GM12801 (cell line): Measurements from ENCODE around the gene TMBIM4.

Source experiments
- TF ChIP-seq, protein P1 (sequence below): IDR thresholded peaks from one replicate; pipeline ENCODE4 v1.5.1; 2011; ENCODE audit warnings: control low read depth; ENCODE audit not compliant: insufficient read length; ENCODE audit errors: extremely low read depth

Gene TMBIM4

DNA sequence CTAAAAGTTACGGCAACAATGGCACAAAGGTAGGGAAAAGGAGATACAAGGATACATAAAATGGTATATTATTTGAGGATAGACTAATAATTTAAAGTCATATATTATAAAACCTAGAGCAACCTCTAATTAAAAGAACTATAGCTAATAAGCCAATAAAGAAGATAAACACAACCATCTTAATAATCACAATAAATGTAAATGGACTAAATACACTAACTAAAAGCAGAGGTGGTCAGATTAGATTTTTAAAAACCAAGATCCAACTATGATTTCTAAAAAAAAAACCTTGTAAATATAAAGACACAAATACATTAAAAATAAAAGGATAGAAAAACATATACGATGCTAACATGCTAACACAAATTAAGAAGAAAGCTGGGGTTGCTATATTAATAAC is 28.5 kb downstream of the TMBIM4 start:
- TF ChIP-seq, protein P1, sequence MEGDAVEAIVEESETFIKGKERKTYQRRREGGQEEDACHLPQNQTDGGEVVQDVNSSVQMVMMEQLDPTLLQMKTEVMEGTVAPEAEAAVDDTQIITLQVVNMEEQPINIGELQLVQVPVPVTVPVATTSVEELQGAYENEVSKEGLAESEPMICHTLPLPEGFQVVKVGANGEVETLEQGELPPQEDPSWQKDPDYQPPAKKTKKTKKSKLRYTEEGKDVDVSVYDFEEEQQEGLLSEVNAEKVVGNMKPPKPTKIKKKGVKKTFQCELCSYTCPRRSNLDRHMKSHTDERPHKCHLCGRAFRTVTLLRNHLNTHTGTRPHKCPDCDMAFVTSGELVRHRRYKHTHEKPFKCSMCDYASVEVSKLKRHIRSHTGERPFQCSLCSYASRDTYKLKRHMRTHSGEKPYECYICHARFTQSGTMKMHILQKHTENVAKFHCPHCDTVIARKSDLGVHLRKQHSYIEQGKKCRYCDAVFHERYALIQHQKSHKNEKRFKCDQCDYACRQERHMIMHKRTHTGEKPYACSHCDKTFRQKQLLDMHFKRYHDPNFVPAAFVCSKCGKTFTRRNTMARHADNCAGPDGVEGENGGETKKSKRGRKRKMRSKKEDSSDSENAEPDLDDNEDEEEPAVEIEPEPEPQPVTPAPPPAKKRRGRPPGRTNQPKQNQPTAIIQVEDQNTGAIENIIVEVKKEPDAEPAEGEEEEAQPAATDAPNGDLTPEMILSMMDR = no peak

DNA sequence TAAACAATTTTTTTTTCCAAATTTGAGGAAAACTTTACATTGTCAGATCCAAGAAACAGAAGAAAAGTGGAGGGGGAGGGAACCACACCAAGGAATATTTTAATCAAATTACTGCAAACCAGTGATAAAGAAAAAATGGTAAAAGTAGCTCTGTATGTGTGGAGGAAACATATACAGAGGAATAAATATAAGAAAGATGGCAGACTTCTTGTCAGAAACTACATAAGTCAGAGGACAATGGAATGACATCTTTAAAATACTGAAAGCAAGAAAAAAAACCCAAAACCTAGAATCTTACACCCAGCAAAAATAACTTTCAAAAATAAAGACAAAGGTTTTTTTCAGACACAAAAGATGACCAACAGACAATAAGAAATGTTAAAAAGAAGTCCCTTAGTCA is 29.1 kb downstream of the TMBIM4 start:
- TF ChIP-seq, protein P1 = no peak

DNA sequence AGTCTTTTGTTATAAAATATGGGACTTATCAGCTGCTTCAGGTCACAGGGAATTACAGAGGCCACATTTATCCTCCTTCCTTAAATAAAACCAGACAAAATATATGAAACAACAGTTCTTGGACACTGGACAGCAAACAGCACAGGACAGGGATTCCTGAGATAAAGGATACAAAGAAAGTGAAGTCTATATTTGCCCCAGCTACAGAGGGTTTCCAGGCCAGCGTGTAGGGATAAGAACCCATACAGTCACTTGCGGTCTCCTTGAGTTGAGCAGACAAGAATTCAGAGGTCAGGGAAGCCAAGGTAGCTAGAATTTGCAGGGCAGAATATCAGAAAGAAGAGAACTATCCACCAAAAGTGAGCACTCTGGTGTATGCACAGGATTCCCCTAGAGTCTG is 30.5 kb downstream of the TMBIM4 start:
- TF ChIP-seq, protein P1 = no peak

DNA sequence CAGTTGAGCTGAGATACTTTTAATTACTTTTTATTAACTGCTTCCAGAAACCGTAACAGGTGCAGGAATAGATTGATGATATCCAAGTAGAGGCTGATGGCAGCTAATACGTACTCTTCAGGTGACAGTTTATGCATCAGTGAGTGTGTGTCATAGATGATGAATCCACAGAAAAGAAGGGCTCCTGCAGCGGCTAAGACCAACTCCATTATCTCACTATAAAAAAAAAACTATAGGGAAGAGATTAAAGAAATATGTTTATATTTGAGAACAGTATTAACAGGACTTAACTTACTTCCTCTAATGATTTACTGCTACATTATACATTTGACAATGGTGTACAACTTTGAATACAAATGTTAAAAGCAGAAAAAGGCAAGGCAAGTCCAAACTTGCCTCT is 31.9 kb downstream of the TMBIM4 start:
- TF ChIP-seq, protein P1 = no peak

DNA sequence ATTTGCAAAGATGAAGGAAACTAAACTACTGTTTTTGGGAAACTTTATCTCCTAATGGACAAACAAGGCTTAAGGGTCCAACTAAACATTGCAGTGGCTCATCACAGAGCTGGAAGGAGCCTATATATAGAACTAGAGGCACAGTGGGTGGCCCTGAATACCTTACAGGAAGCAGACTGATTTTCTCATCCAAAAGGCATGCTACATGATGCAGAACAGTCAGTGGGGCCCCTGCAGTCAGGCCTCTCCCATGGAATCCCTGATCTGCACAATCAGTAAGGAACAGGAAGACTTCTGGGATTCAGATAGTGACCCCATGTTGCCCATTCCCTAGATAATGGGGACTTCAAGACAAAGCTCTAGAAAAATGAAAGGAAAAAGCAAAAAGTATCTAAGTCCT is 37.4 kb downstream of the TMBIM4 start:
- TF ChIP-seq, protein P1 = no peak

DNA sequence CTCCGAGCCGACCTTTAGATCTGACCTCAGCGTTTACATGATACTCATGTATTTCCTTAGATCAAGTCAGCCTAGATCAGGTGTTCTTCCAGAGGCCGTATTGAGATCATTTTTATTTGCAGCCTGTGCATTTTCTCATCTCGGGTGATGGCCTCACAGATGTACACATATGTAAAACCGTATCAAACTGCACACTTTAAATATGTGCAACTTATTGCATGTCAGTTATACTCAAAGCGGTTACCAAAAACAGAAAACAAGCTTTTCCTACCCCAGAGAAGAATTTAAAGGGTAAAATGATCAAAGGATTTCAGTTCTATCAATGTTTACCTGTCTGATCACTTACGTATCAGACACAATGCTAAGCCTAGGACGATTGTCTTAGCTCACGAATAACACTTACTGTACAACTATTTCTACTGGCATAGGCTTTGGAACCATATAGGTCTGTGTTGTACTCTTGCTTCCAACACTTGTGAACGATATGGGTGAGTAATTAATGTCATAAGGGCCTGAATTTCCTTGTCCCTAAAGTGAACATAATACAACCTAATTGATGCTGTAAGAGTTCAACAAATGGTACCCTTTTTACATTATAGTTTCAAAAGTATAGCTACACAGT is 38.6 kb downstream of the TMBIM4 start:
- TF ChIP-seq, protein P1 = no peak

DNA sequence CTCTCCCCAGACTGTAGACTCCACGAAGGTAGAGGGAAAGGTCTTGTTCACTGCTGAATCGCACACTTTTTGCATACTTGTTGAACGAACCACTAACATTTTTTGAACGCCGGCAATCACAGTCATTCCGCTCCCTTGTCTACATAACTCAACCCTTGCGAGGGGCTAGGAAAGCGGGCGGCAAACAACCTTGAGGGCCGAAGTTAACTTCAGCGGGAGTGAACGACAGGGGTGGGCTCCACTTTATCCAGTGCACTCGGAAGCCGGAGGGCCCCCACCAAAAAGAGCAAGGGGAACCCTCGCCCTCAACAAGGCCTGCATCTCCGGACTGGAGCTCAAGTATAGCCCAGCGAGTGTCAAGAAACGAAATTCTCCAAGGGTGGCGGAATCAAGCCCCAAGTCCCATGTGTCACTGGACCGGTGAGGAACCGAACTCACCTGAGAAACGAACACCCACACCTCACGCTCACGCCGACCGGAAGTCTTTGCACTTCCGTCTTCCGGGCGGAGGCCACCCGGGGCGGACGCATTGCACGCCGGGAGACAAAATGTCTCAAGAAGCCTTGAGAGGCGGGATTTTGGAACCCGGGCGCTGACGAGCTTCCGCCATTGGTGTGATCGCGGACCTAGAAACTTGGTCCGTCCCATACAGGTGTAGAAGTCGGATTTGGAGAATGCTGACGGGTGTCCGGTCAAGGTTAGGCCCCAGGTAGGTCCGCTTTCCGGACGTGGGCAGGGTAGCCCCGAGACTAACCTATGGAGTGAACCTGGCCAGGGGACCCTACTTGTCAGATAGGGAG is 39.3 kb downstream of the TMBIM4 start, which contains the start of gene LLPH:
TSS of gene LLPH (minus strand) at position 484 of the 800 bp plus-strand sequence. CDS start 1,644 bp downstream, outside the sequence.
- TF ChIP-seq, protein P1 = no peak
